K562 (cell line): ENCODE measurements around the gene ITPK1. TPM values are rescaled to one million over a fixed set of nuclear protein-coding genes. Genes with fewer than 3 reads are reported as not detected.

Experiments
- ATAC-seq: fragments of 200-7000 bp; cut with Tn5 transposase; 3 replicates; pipeline ENCODE4 v1.9.1; 2020; ENCODE audit warnings: moderate library complexity
- BruUV-seq: library from RNA; stranded (reverse); fragments of 400-500 nt; replicated peaks from 2 replicates; lab custom pipeline; 2021; lab: Mats Ljungman, UMichigan
- CTCF ChIA-PET: fragments of 300-600 bp; formaldehyde crosslinking; extraction: SDS; loops from one replicate; lab custom pipeline; 2021; ENCODE audit warnings: low intra/inter-chr PET ratio; lab: Yijun Ruan, JAX
- POLR2A ChIA-PET: fragments of 300-600, 350-650 bp; sonication (Branson Sonifier 250); formaldehyde crosslinking; extraction: SDS; loops from one replicate; lab custom pipeline; 2021; ENCODE audit warnings: antibody characterized with exemption, inconsistent platforms; lab: Yijun Ruan, JAX
- DNase-seq, 4 experiments: peaks; one replicate each; pipeline versions ENCODE4 v3.0.0 to v3.0.0-alpha.2; 2011 to 2018; ENCODE audit warnings: low spot score in 3 of 4, mixed read lengths in 3 of 4; ENCODE audit errors: extremely low read depth in 1 of 4
- FAIRE-seq: peaks from 2 replicates; lab custom pipeline; 2011; peaks lifted over from hg19 to GRCh38; lab: Jason Lieb, UNC
- H2AFZ ChIP-seq: 2 replicates; pipeline ENCODE4 v1.6.0; 2011; ENCODE audit warnings: low read depth, low read length, control low read depth, inconsistent platforms
- H3K27ac ChIP-seq: fragments of 200-600 bp; 3 replicates; pipeline ENCODE4 v1.8.0; 2011; ENCODE audit warnings: low read depth, mild to moderate bottlenecking, control low read depth, inconsistent platforms, low read length, moderate library complexity, mixed read lengths; ENCODE audit errors: extremely low read depth
- H3K27me3 ChIP-seq, 2 experiments: fragments of 300-600 bp in 1 of 2; 2 replicates in 1 of 2; 3 replicates in 1 of 2; pipeline versions ENCODE4 v1.6.0 to v1.8.0; 2011; ENCODE audit warnings: inconsistent platforms in 2 of 2, low read length in 2 of 2, mild to moderate bottlenecking in 1 of 2, mixed read lengths in 1 of 2, moderate library complexity in 1 of 2; ENCODE audit not compliant: control insufficient read depth in 2 of 2, insufficient read depth in 2 of 2
- H3K36me3 ChIP-seq: fragments of 300-600 bp; 3 replicates; pipeline ENCODE4 v1.8.0; 2011; ENCODE audit warnings: mild to moderate bottlenecking, low read length, inconsistent platforms; ENCODE audit not compliant: control insufficient read depth, insufficient read depth
- H3K4me1 ChIP-seq, 2 experiments: fragments of 200-600 bp in 1 of 2; replicated peaks in 1 of 2; 2 replicates in 1 of 2; 3 replicates in 1 of 2; pipeline versions ENCODE4 v1.5.1 to v1.8.0; 2011; ENCODE audit warnings: inconsistent platforms in 2 of 2, low read length in 2 of 2, mild to moderate bottlenecking in 1 of 2, mixed read lengths in 1 of 2, moderate library complexity in 1 of 2; ENCODE audit not compliant: control insufficient read depth in 2 of 2, insufficient read depth in 2 of 2
- H3K4me2 ChIP-seq: 2 replicates; pipeline ENCODE4 v1.6.1; 2011; ENCODE audit warnings: low read length, control low read depth, inconsistent platforms, mixed read lengths; ENCODE audit not compliant: insufficient read depth
- H3K4me3 ChIP-seq: fragments of 200-600 bp; sonication (generic), shearing (Covaris generic); 2 replicates; pipeline ENCODE4 v1.5.1; 2016; ENCODE audit warnings: control low read depth, inconsistent platforms
- H3K79me2 ChIP-seq: fragments of 200-600 bp; 3 replicates; pipeline ENCODE4 v1.8.0; 2011; ENCODE audit warnings: low read length, inconsistent platforms; ENCODE audit not compliant: control insufficient read depth, insufficient read depth
- H3K9ac ChIP-seq, 2 experiments: 2 replicates each; pipeline versions ENCODE4 v1.6.0 to v1.6.1; 2011; ENCODE audit warnings: low read depth in 2 of 2, low read length in 2 of 2, control low read depth in 1 of 2, inconsistent platforms in 1 of 2, mild to moderate bottlenecking in 1 of 2, mixed read lengths in 1 of 2; ENCODE audit not compliant: insufficient read depth in 1 of 2
- H3K9me1 ChIP-seq: one replicate; pipeline ENCODE4 v1.6.0; 2011; ENCODE audit warnings: inconsistent platforms, mild to moderate bottlenecking, low read length, moderate library complexity; ENCODE audit not compliant: control insufficient read depth, insufficient read depth
- H3K9me3 ChIP-seq: replicated peaks from 2 replicates; pipeline ENCODE4 v1.5.1; 2011; ENCODE audit warnings: low read depth, low read length, inconsistent platforms; ENCODE audit not compliant: control insufficient read depth, insufficient read depth
- H4K20me1 ChIP-seq: replicated peaks from 2 replicates; pipeline ENCODE4 v1.6.1; 2011; ENCODE audit warnings: low read length, inconsistent platforms, mixed read lengths; ENCODE audit not compliant: control insufficient read depth, insufficient read depth
- ARHGAP35 ChIP-seq: fragments of 450-650 bp; IDR thresholded peaks from 2 replicates; pipeline ENCODE4 v1.6.1; 2018; ENCODE audit not compliant: partially characterized antibody
- BRD4 ChIP-seq: fragments of 200-600 bp; sonication (generic); IDR thresholded peaks from 2 replicates; pipeline ENCODE4 v1.6.1; 2017; ENCODE audit warnings: inconsistent platforms
- C11orf30 ChIP-seq: fragments of 450-650 bp; IDR thresholded peaks from 2 replicates; pipeline ENCODE4 v1.6.1; 2016; ENCODE audit warnings: low read depth, mild to moderate bottlenecking
- CSDE1 ChIP-seq, 2 experiments: fragments of 450-650 bp; IDR thresholded peaks; 2 replicates each; pipeline ENCODE4 v1.6.1; 2016; ENCODE audit warnings: mild to moderate bottlenecking in 1 of 2
- EGR1 ChIP-seq: fragments of 450-650 bp; conservative IDR thresholded peaks from 2 replicates; pipeline ENCODE4 v1.6.1; 2017; ENCODE audit warnings: mild to moderate bottlenecking
- ETS2 ChIP-seq: IDR thresholded peaks from 2 replicates; pipeline ENCODE4 v1.6.1; 2016; ENCODE audit warnings: borderline replicate concordance, missing genetic modification characterization, mild to moderate bottlenecking, moderate library complexity, missing compliant biosample characterization; ENCODE audit not compliant: poor library complexity, severe bottlenecking
- NFE2L1 ChIP-seq: fragments of 450-650 bp; IDR thresholded peaks from 2 replicates; pipeline ENCODE4 v1.6.1; 2016; ENCODE audit warnings: missing genetic modification characterization, low read depth, mild to moderate bottlenecking, missing compliant biosample characterization, moderate library complexity, borderline replicate concordance
- NFIC ChIP-seq: fragments of 450-650 bp; IDR thresholded peaks from 2 replicates; pipeline ENCODE4 v1.6.1; 2017; ENCODE audit warnings: mild to moderate bottlenecking, inconsistent platforms
- NR1H2 ChIP-seq: sonication (generic); formaldehyde crosslinking; IDR thresholded peaks from 2 replicates; pipeline ENCODE4 v1.4.0; 2020; ENCODE audit warnings: mild to moderate bottlenecking, missing genetic modification reagents
- POLR2B ChIP-seq: fragments of 450-650 bp; IDR thresholded peaks from 2 replicates; pipeline ENCODE4 v1.6.1; 2018; ENCODE audit warnings: low read depth; ENCODE audit not compliant: partially characterized antibody
- POLR3G ChIP-seq: IDR thresholded peaks from 2 replicates; pipeline ENCODE4 v1.6.1; 2011; ENCODE audit not compliant: insufficient read length, insufficient replicate concordance; ENCODE audit errors: extremely low read depth
- PTTG1 ChIP-seq: fragments of 450-650 bp; IDR thresholded peaks from 2 replicates; pipeline ENCODE4 v1.6.1; 2016; ENCODE audit warnings: low read depth, mild to moderate bottlenecking, missing genetic modification characterization, missing compliant biosample characterization
- TFAM ChIP-seq: fragments of 250-450 bp; sonication (Bioruptor Pico); conservative IDR thresholded peaks from 2 replicates; pipeline ENCODE4 v1.5.0; 2021; ENCODE audit warnings: mild to moderate bottlenecking, moderate library complexity
- ZNF561 ChIP-seq: fragments of 450-650 bp; formaldehyde crosslinking; conservative IDR thresholded peaks from 2 replicates; pipeline ENCODE4 v1.4.0; 2020; ENCODE audit warnings: mild to moderate bottlenecking, moderate library complexity
- WGBS: fragments of 100-300 bp; shearing (Covaris generic); methylation state at CpG from one replicate; pipeline ENCODE4 v1.1.6; 2016; ENCODE audit warnings: low coverage, mixed read lengths; ENCODE audit not compliant: insufficient coverage; ENCODE audit errors: missing lambda C conversion rate; 5-methylcytosine and 5-hydroxymethylcytosine counted together
- in situ Hi-C: fragments of 300-500 bp; cut with MboI; formaldehyde crosslinking; loops from 4 replicates; pipeline ENCODE4 v1.15.0; 2018; ENCODE audit warnings: inconsistent platforms, mixed read lengths
- intact Hi-C: fragments of 100-400 bp; cut with micrococcal nuclease; formaldehyde crosslinking; loops from 2 replicates; pipeline ENCODE4 v1.14.2; 2022
- polyA plus RNA-seq, 8 experiments: library from polyadenylated mRNA; depleted of rRNA in 4 of 8; stranded (reverse) in 5 of 8; unstranded in 3 of 8; fragments of >200 nt; fragmentation: Nextera tagmentation in 2 of 8; fragmentation: Illumina TruSeq in 1 of 8; extraction: Ambion mirVana in 2 of 8; extraction: Trizol in 1 of 8; gene quantifications; 2 replicates each; pipeline versions ENCODE4 v1.2.1 to v1.2.3, GENCODE V29; 2011 to 2014; ENCODE audit warnings: inconsistent platforms in 1 of 8, missing spikeins in 1 of 8
- total RNA-seq, 7 experiments: library from RNA; depleted of rRNA in 6 of 7; stranded (reverse); fragments of >200 nt in 6 of 7; fragmentation: Illumina TruSeq in 2 of 7; extraction: Trizol in 2 of 7; gene quantifications; 2 replicates each; pipeline versions ENCODE4 v1.2.1 to v1.2.3, GENCODE V29; 2011 to 2021; ENCODE audit warnings: low replicate concordance in 1 of 7

Gene ITPK1
- total and polyA plus RNA-seq, 9 of the 15 experiments (the other 6 are each of a cell fraction or from before 2014, with no cell fraction given) = 1.2 to 39.2 (median 23.0) TPM

DNA sequence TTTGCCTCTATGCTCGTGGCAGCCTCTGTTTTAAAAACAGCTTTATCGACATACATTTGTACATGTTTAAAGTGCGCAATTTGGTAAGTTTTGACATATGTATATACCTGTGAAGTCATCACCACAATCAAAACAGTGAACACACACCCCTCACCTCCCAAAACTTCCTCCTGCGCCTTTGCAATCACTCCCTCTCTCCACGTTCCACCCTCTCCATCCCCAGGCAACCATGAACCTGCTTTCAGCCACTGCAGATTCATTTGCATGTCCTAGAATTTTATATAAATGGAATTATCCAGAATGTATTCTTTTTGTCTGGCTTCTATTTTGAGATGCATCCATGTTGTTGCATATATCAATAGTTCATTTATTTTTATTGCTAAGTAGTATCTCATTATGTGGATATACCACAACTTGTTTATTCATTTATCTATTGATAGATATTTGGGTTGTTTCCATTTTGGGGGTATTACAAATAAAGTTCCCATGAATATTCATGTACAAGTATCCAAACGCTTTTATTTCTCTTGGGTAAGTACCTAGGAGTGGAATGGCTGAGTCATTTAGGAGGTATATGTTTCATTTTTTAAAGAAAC is 208.3 kb downstream of the ITPK1 start:
- 0% methylated on average over 6 of the region's 6 CpGs for WGBS
- H3K36me3 ChIP-seq = no peaks in the 10 kb centered on the region
- no TSS peak for BruUV-seq
- no peak for FAIRE-seq
- in situ Hi-C loops (no loop called here), intact Hi-C loops (no loop called here)
- POLR2A ChIA-PET = no interaction called here
- no peaks in the 10 kb centered on the region for H3K9me1 ChIP-seq
- no peak overlapping the region for H3K4me2 ChIP-seq
- no peak for ATAC-seq
- no peaks in the 10 kb centered on the region for H3K4me1 ChIP-seq
- no peak for DNase-seq
- TF ChIP-seq POLR3G = no peak
- TF ChIP-seq C11orf30 = no peak
- no peak overlapping the region for H3K4me3 ChIP-seq
- peaks cover 2 to 24% of the 10 kb centered on the region in 2 experiments; a peak in 3 of 5 replicates for H3K27me3 ChIP-seq
- CTCF ChIA-PET = no interaction called here
- H3K79me2 ChIP-seq = no peaks in the 10 kb centered on the region
- H3K9ac ChIP-seq = no peak overlapping the region
- no peak overlapping the region for H2AFZ ChIP-seq
- no peaks in the 10 kb centered on the region for H3K9me3 ChIP-seq
- peaks cover 5% of the 10 kb centered on the region; the same call in 1 of the 2 replicates for H4K20me1 ChIP-seq
- H3K27ac ChIP-seq = no peak overlapping the region

DNA sequence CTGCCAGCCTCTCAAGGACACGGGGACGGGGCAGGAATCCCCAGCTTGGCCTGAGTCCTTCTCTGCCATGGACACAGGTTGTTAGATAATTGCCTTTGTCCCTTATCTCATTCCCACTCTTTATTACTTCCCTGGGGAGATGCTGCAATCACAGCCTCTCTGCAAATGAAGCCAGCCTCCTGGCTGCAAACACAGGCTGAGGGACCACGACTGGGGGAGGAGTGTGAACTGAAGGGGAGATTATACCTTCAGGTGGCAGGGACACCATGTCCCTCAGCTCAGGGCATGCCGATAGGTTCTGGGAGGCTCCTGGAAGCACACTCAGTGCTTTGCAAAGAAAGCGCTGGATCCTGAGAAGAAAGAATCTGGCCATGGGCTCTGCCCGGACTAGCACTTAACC is 208.9 kb downstream of the ITPK1 start:
- Histone ChIP-seq H3K4me3 (no peak overlapping the region), H3K27ac (no peak overlapping the region), H3K27me3 (peaks cover 2 to 28% of the 10 kb centered on the region in 2 experiments; a peak in 3 of 5 replicates), H3K36me3 (no peaks in the 10 kb centered on the region), H4K20me1 (peaks cover 5% of the 10 kb centered on the region; the same call in 1 of the 2 replicates), H3K9me1 (no peaks in the 10 kb centered on the region), H3K79me2 (no peaks in the 10 kb centered on the region), H3K4me2 (no peak overlapping the region), H3K9ac (no peak overlapping the region)
- in situ Hi-C loops (no loop called here), intact Hi-C loops (no loop called here)
- 10% methylated on average over 6 of the region's 6 CpGs for WGBS
- no peak for FAIRE-seq
- no peak for ATAC-seq
- TF ChIP-seq NFIC = no peak
- TF ChIP-seq BRD4 = no peak
- no peak for TF ChIP-seq NR1H2 (CRISPR knock-in tag)
- TF ChIP-seq NFE2L1 (tag) = no peak
- TF ChIP-seq POLR2B = no peak
- TF ChIP-seq TFAM = no peak
- no peak for TF ChIP-seq ZNF561
- TF ChIP-seq ETS2 (tag) = no peak
- no peak for TF ChIP-seq CSDE1 (IDR thresholded peaks at IDR 0.05)
- TF ChIP-seq ARHGAP35 = no peak
- TF ChIP-seq EGR1 = no peak
- no peak for TF ChIP-seq PTTG1 (tag)
- TF ChIP-seq, all 486 proteins: peak for 0
- DNase-seq = no peak
- BruUV-seq = no TSS peak
- ChIA-PET POLR2A (no interaction called here), CTCF (no interaction called here)
- H3K4me1 ChIP-seq = no peaks in the 10 kb centered on the region
- no peaks in the 10 kb centered on the region for H3K9me3 ChIP-seq
- H2AFZ ChIP-seq = no peak overlapping the region
